BLaER1 treated with 17β-estradiol and CSF1 and Interleukin-3, amounts not matched to agents 10 nM and 100 nM (cell line): ENCODE results near the gene IER5.
A peak's percentile ranks its signal among the peaks of the same experiment; 100 is the strongest.

Source experiments
- H3K27ac ChIP-seq, 11 experiments: shearing (Covaris generic); formaldehyde crosslinking; 2 replicates each; pipeline ENCODE4 v1.8.1; 2022
- H3K27me3 ChIP-seq, 11 experiments: shearing (Covaris generic); formaldehyde crosslinking; 2 replicates each; pipeline ENCODE4 v1.8.1; 2022
- H3K36me3 ChIP-seq, 11 experiments: shearing (Covaris generic); formaldehyde crosslinking; 2 replicates each; pipeline ENCODE4 v1.8.1; 2022
- H3K4me1 ChIP-seq, 10 experiments: shearing (Covaris generic); formaldehyde crosslinking; 2 replicates each; pipeline ENCODE4 v1.8.1; 2022
- H3K4me2 ChIP-seq, 11 experiments: shearing (Covaris generic); formaldehyde crosslinking; 2 replicates each; pipeline ENCODE4 v1.8.1; 2022
- H3K4me3 ChIP-seq, 10 experiments: shearing (Covaris generic); formaldehyde crosslinking; 2 replicates each; pipeline ENCODE4 v1.8.1; 2022
- H3K9ac ChIP-seq, 11 experiments: shearing (Covaris generic); formaldehyde crosslinking; 2 replicates each; pipeline ENCODE4 v1.8.1; 2022
- H3K9me3 ChIP-seq, 11 experiments: shearing (Covaris generic); formaldehyde crosslinking; replicated peaks in 1 of 11; 2 replicates each; pipeline ENCODE4 v1.8.1; 2022
- H4K20me1 ChIP-seq, 11 experiments: shearing (Covaris generic); formaldehyde crosslinking; 2 replicates each; pipeline ENCODE4 v1.8.1; 2022
- Cebpa-rat ChIP-seq, 11 experiments: shearing (Covaris generic); IDR thresholded peaks; 2 replicates each; pipeline ENCODE4 v1.8.1; 2022

IER5 gene

GRCh38 chr1:181141431-181141910 is 53.0 kb downstream of the IER5 start:
- no peak for TF ChIP-seq Cebpa-rat (IDR thresholded peaks at IDR 0.05)
- Histone ChIP-seq H3K9ac (peak overlapping the region in 5 of 11 experiments; percentile 20 to 58 (median 44); a peak in 5 of 22 replicates), H3K27ac (peak overlapping the region in 8 of 11 experiments; percentile 8 to 62 (median 44); a peak in 13 of 22 replicates), H3K27me3 (no peaks in the 10 kb centered on the region), H3K36me3 (no peaks in the 10 kb centered on the region), H3K9me3 (peaks cover 0 to 10% (median 8%) of the 10 kb centered on the region in 11 experiments; a peak in 16 of 22 replicates), H3K4me3 (no peak overlapping the region), H3K4me1 (peaks cover 57 to 64% (median 60%) of the 10 kb centered on the region in 10 experiments), H3K4me2 (peak overlapping the region; percentile 67 to 99 (median 83)), H4K20me1 (no peaks in the 10 kb centered on the region)
